IMR-90 (cell line): ENCODE results near the gene SLC24A3. TPM values are rescaled to one million over a fixed set of nuclear protein-coding genes. Genes with fewer than 3 reads are reported as not detected.
A peak's percentile ranks its signal among the peaks of the same experiment; 100 is the strongest.

ENCODE experiments used
- ATAC-seq: fragments of 200-7000 bp; cut with Tn5 transposase; 2 replicates; pipeline ENCODE4 v1.9.1; 2020; ENCODE audit warnings: low read depth, mild to moderate bottlenecking, moderate library complexity
- BruUV-seq: library from RNA; stranded (reverse); fragments of 400-500 nt; replicated peaks from 2 replicates; lab custom pipeline; 2021; lab: Mats Ljungman, UMichigan
- CTCF ChIA-PET: fragments of 300-600 bp; formaldehyde crosslinking; extraction: SDS; loops from one replicate; lab custom pipeline; 2021; ENCODE audit warnings: antibody characterized with exemption; lab: Yijun Ruan, JAX
- POLR2A ChIA-PET: fragments of 300-600 bp; sonication (Branson Sonifier 250); formaldehyde crosslinking; loops from one replicate; lab custom pipeline; 2022; ENCODE audit warnings: antibody characterized with exemption; ENCODE audit not compliant: unreplicated experiment; lab: Charles Lee
- DNase-seq: peaks from one replicate; pipeline ENCODE4 v3.0.0; 2013
- H2AFZ ChIP-seq: replicated peaks from 2 replicates; pipeline ENCODE3; 2013; ENCODE audit warnings: low read length, mild to moderate bottlenecking; ENCODE audit not compliant: poor library complexity
- H2AK5ac ChIP-seq: 2 replicates; pipeline ENCODE4 v1.6.1; 2013; ENCODE audit warnings: low read depth, low read length, inconsistent platforms
- H2AK9ac ChIP-seq: replicated peaks from 2 replicates; pipeline ENCODE3; 2013; ENCODE audit warnings: mild to moderate bottlenecking, low read depth, low read length, moderate library complexity; ENCODE audit not compliant: poor library complexity
- H2BK120ac ChIP-seq: 2 replicates; pipeline ENCODE4 v1.6.1; 2013; ENCODE audit warnings: low read depth, low read length, inconsistent platforms
- H2BK15ac ChIP-seq: 3 replicates; pipeline ENCODE4 v1.6.1; 2013; ENCODE audit warnings: low read depth, low read length, inconsistent platforms
- H2BK20ac ChIP-seq: 2 replicates; pipeline ENCODE4 v1.6.1; 2013; ENCODE audit warnings: low read depth, mild to moderate bottlenecking, inconsistent platforms, low read length, moderate library complexity
- H2BK5ac ChIP-seq: 2 replicates; pipeline ENCODE4 v1.6.1; 2013; ENCODE audit warnings: mild to moderate bottlenecking, low read depth, low read length, inconsistent platforms; ENCODE audit not compliant: poor library complexity, severe bottlenecking
- H3K14ac ChIP-seq: replicated peaks from 2 replicates; pipeline ENCODE4 v1.6.1; 2013; ENCODE audit warnings: low read depth, low read length, inconsistent platforms
- H3K18ac ChIP-seq: 2 replicates; pipeline ENCODE4 v1.6.1; 2013; ENCODE audit warnings: low read depth, low read length, control low read depth
- H3K23ac ChIP-seq: 2 replicates; pipeline ENCODE4 v1.6.1; 2013; ENCODE audit warnings: low read depth, low read length, inconsistent platforms
- H3K27ac ChIP-seq: 2 replicates; pipeline ENCODE4 v1.5.1; 2013; ENCODE audit warnings: mild to moderate bottlenecking, control low read depth, low read length; ENCODE audit not compliant: insufficient read depth
- H3K27me3 ChIP-seq: 2 replicates; pipeline ENCODE4 v1.6.1; 2013; ENCODE audit warnings: low read length; ENCODE audit not compliant: control insufficient read depth, insufficient read depth
- H3K36me3 ChIP-seq: 2 replicates; pipeline ENCODE4 v1.6.1; 2013; ENCODE audit warnings: low read length, mixed read lengths; ENCODE audit not compliant: control insufficient read depth, insufficient read depth
- H3K4ac ChIP-seq: 2 replicates; pipeline ENCODE4 v1.6.1; 2013; ENCODE audit warnings: low read depth, low read length, inconsistent platforms
- H3K4me1 ChIP-seq: 2 replicates; pipeline ENCODE4 v1.6.1; 2013; ENCODE audit warnings: low read length, mixed read lengths; ENCODE audit not compliant: control insufficient read depth, insufficient read depth
- H3K4me2 ChIP-seq: 2 replicates; pipeline ENCODE4 v1.6.1; 2013; ENCODE audit warnings: low read depth, mild to moderate bottlenecking, control low read depth, low read length, moderate library complexity
- H3K4me3 ChIP-seq: 2 replicates; pipeline ENCODE4 v1.5.1; 2013; ENCODE audit warnings: low read depth, mild to moderate bottlenecking, control low read depth, low read length, moderate library complexity; ENCODE audit not compliant: insufficient read depth
- H3K56ac ChIP-seq: 2 replicates; pipeline ENCODE4 v1.6.1; 2013; ENCODE audit warnings: low read length, inconsistent platforms; ENCODE audit not compliant: insufficient read depth; ENCODE audit errors: extremely low read depth
- H3K79me1 ChIP-seq, 2 experiments: 2 replicates each; pipeline ENCODE4 v1.6.1; 2013; ENCODE audit warnings: low read length in 2 of 2, inconsistent platforms in 1 of 2, low read depth in 1 of 2
- H3K9ac ChIP-seq: 2 replicates; pipeline ENCODE4 v1.6.1; 2013; ENCODE audit warnings: low read depth, low read length, control low read depth
- H3K9me1 ChIP-seq: 2 replicates; pipeline ENCODE4 v1.6.1; 2013; ENCODE audit warnings: low read length, inconsistent platforms; ENCODE audit not compliant: insufficient read depth
- H3K9me3 ChIP-seq: 2 replicates; pipeline ENCODE4 v1.6.1; 2013; ENCODE audit warnings: low read length; ENCODE audit not compliant: control insufficient read depth, insufficient read depth
- H4K20me1 ChIP-seq: 2 replicates; pipeline ENCODE4 v1.6.1; 2013; ENCODE audit warnings: low read length, inconsistent platforms; ENCODE audit not compliant: insufficient read depth
- H4K5ac ChIP-seq: 2 replicates; pipeline ENCODE4 v1.6.1; 2013; ENCODE audit warnings: mild to moderate bottlenecking, low read depth, low read length, control low read depth
- H4K8ac ChIP-seq, 2 experiments: 2 replicates each; pipeline ENCODE4 v1.6.1; 2013; ENCODE audit warnings: low read depth in 2 of 2, low read length in 2 of 2, control low read depth in 1 of 2, inconsistent platforms in 1 of 2
- H4K91ac ChIP-seq: 2 replicates; pipeline ENCODE4 v1.6.1; 2013; ENCODE audit warnings: low read depth, low read length, inconsistent platforms; ENCODE audit not compliant: insufficient read depth
- BHLHE40 ChIP-seq: fragments of 150-350 bp; IDR thresholded peaks from 2 replicates; pipeline ENCODE4 v1.6.1; 2016; ENCODE audit warnings: mild to moderate bottlenecking, low read depth, low read length
- CEBPB ChIP-seq: IDR thresholded peaks from 2 replicates; pipeline ENCODE4 v1.6.1; 2012; ENCODE audit warnings: low read depth, low read length, improper control_type of control experiment
- ELK1 ChIP-seq: fragments of 150-350 bp; IDR thresholded peaks from 2 replicates; pipeline ENCODE4 v1.6.1; 2016; ENCODE audit warnings: low read depth, mild to moderate bottlenecking, low read length, moderate library complexity, borderline replicate concordance
- FOS ChIP-seq: fragments of 150-350 bp; IDR thresholded peaks from 2 replicates; pipeline ENCODE4 v1.6.1; 2016; ENCODE audit warnings: low read depth, low read length
- MAFK ChIP-seq: IDR thresholded peaks from 2 replicates; pipeline ENCODE4 v1.6.1; 2012; ENCODE audit warnings: low read depth, low read length, improper control_type of control experiment
- MAZ ChIP-seq: IDR thresholded peaks from 2 replicates; pipeline ENCODE4 v1.6.1; 2012; ENCODE audit warnings: low read depth, mild to moderate bottlenecking, low read length, improper control_type of control experiment, moderate library complexity, borderline replicate concordance
- MXI1 ChIP-seq: IDR thresholded peaks from 2 replicates; pipeline ENCODE4 v1.6.1; 2012; ENCODE audit warnings: low read depth, mild to moderate bottlenecking, low read length, moderate library complexity, borderline replicate concordance
- NFE2L2 ChIP-seq: fragments of 150-350 bp; IDR thresholded peaks from 2 replicates; pipeline ENCODE4 v1.6.1; 2016; ENCODE audit warnings: low read depth, mild to moderate bottlenecking, low read length
- POLR2A ChIP-seq: IDR thresholded peaks from 2 replicates; pipeline ENCODE4 v1.6.1; 2012; ENCODE audit warnings: mild to moderate bottlenecking, low read depth, low read length
- RCOR1 ChIP-seq: IDR thresholded peaks from 2 replicates; pipeline ENCODE4 v1.6.1; 2012; ENCODE audit warnings: mild to moderate bottlenecking, low read length, improper control_type of control experiment; ENCODE audit not compliant: insufficient replicate concordance
- RFX5 ChIP-seq: IDR thresholded peaks from 2 replicates; pipeline ENCODE4 v1.8.0; 2012; ENCODE audit warnings: low read depth, mild to moderate bottlenecking, low read length, moderate library complexity
- SMC3 ChIP-seq: fragments of 150-350 bp; IDR thresholded peaks from 2 replicates; pipeline ENCODE4 v1.6.1; 2016; ENCODE audit warnings: low read depth, mild to moderate bottlenecking, antibody characterized with exemption, low read length, moderate library complexity
- WGBS, 2 experiments: methylation state at CpG; one replicate each; pipeline versions ENCODE4 v1.1.5 to v1.1.7; 2013; ENCODE audit warnings: missing lambda C conversion rate in 2 of 2; ENCODE audit not compliant: insufficient read length in 1 of 2; ENCODE audit errors: extremely low coverage in 2 of 2; 5-methylcytosine and 5-hydroxymethylcytosine counted together
- dilution Hi-C: fragments of 300-500 bp; cut with HindIII; formaldehyde crosslinking; loops from one replicate; pipeline ENCODE4 v1.14.3; 2018; ENCODE audit warnings: low sequenced_read_pairs; ENCODE audit not compliant: unreplicated experiment
- in situ Hi-C: fragments of 300-500 bp; cut with MboI; formaldehyde crosslinking; loops from 3 replicates; pipeline ENCODE4 v1.14.3; 2019; ENCODE audit warnings: low sequenced_read_pairs, inconsistent platforms, mixed read lengths
- intact Hi-C: fragments of 100-400 bp; cut with micrococcal nuclease; formaldehyde crosslinking; loops from 2 replicates; pipeline ENCODE4 v1.10.0; 2022
- polyA plus RNA-seq, 3 experiments: library from polyadenylated mRNA; depleted of rRNA; stranded (reverse); fragments of >200 nt; gene quantifications; 2 replicates each; pipeline ENCODE4 v1.2.3, GENCODE V29; 2012; ENCODE audit warnings: low replicate concordance in 1 of 3
- total RNA-seq: library from RNA; depleted of rRNA; stranded (reverse); fragments of >200 nt; gene quantifications from 2 replicates; pipeline ENCODE4 v1.2.3, GENCODE V29; 2012

The SLC24A3 gene
- total and polyA plus RNA-seq, 2 of the 4 experiments (the other 2 are of a cell fraction): not detected

- in situ Hi-C loops: no loop called here
Measured at GRCh38 chr20:19460386-19460785, 247.9 kb downstream of the SLC24A3 start.

More at GRCh38 chr20:19460386-19460785, 247.9 kb downstream of the SLC24A3 start:
- BruUV-seq: no TSS peak
- no peak overlapping the region for H2BK120ac ChIP-seq
- ATAC-seq: no peak
- no peaks in the 10 kb centered on the region for H3K36me3 ChIP-seq
- H3K9me3 ChIP-seq: no peaks in the 10 kb centered on the region
- no peak overlapping the region for H4K91ac ChIP-seq
- WGBS, 2 experiments: no CpG with 5 or more reads among the region's 6 CpGs
- intact Hi-C loops: no loop called here
- no peak overlapping the region for H2BK20ac ChIP-seq
- TF ChIP-seq MAZ (no peak), CEBPB (no peak), RCOR1 (no peak), RFX5 (no peak), NFE2L2 (no peak), SMC3 (no peak), BHLHE40 (no peak), FOS (no peak), MXI1 (no peak), MAFK (no peak), POLR2A (no peak), ELK1 (no peak)
- no peak overlapping the region for H2BK15ac ChIP-seq
- ChIA-PET POLR2A (no interaction called here), CTCF (no interaction called here)
- H3K9me1 ChIP-seq: no peaks in the 10 kb centered on the region
- no peak overlapping the region for H3K9ac ChIP-seq
- H3K79me1 ChIP-seq: no peaks in the 10 kb centered on the region
- no peaks in the 10 kb centered on the region for H3K4me1 ChIP-seq
- H4K20me1 ChIP-seq: no peaks in the 10 kb centered on the region
- no peak overlapping the region for H4K8ac ChIP-seq
- no peak overlapping the region for H3K14ac ChIP-seq
- no peak overlapping the region for H3K4ac ChIP-seq
- H3K23ac ChIP-seq: no peak overlapping the region
- DNase-seq: peak; percentile 4
- H2AK9ac ChIP-seq: no peak overlapping the region
- H3K4me2 ChIP-seq: no peak overlapping the region
- no peak overlapping the region for H3K18ac ChIP-seq
- dilution Hi-C loops: no loop called here
- no peak overlapping the region for H4K5ac ChIP-seq
- no peak overlapping the region for H2AFZ ChIP-seq
- no peak overlapping the region for H3K4me3 ChIP-seq
- H2BK5ac ChIP-seq: no peak overlapping the region
- H3K56ac ChIP-seq: no peak overlapping the region
- H2AK5ac ChIP-seq: no peak overlapping the region
- no peak overlapping the region for H3K27ac ChIP-seq
- no peaks in the 10 kb centered on the region for H3K27me3 ChIP-seq
